ENCODE measurements around the gene TTF1. TPM values are rescaled to one million over a fixed set of nuclear protein-coding genes. Genes with fewer than 3 reads are reported as not detected.

TTF1 gene, protein sequence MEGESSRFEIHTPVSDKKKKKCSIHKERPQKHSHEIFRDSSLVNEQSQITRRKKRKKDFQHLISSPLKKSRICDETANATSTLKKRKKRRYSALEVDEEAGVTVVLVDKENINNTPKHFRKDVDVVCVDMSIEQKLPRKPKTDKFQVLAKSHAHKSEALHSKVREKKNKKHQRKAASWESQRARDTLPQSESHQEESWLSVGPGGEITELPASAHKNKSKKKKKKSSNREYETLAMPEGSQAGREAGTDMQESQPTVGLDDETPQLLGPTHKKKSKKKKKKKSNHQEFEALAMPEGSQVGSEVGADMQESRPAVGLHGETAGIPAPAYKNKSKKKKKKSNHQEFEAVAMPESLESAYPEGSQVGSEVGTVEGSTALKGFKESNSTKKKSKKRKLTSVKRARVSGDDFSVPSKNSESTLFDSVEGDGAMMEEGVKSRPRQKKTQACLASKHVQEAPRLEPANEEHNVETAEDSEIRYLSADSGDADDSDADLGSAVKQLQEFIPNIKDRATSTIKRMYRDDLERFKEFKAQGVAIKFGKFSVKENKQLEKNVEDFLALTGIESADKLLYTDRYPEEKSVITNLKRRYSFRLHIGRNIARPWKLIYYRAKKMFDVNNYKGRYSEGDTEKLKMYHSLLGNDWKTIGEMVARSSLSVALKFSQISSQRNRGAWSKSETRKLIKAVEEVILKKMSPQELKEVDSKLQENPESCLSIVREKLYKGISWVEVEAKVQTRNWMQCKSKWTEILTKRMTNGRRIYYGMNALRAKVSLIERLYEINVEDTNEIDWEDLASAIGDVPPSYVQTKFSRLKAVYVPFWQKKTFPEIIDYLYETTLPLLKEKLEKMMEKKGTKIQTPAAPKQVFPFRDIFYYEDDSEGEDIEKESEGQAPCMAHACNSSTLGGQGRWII
- polyA plus RNA-seq (ENCODE audit: insufficient read length in 4 of 4), result 10 to 100 TPM; 18.0 to 20.9 (median 19.3) TPM

DNA sequence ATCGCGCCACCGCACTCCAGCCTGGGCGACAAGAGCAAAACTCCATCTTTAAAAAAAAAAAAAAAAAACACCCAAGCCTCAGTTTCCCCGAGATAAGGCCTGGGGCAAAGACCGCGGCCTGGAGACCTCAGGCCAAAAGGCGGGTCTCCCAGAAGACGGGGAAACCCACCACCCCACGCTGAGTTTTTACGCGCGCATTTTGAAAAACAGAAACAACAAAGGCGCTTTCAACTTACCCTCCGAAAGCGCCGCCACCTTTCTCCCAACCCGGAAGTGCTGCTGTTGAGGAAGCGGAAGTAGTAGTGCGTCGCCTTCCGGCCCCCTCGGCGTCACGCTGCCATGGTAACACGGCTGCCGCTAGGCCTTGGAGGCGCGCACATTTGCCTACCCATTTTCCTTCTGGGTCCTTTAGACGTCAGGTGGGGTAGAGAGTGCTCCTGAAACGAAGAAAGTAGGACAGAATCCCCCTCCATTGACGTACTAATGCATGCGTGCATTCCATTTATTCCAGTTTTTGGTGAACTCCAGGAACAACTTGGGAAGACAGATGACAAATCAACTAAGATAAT is at the start of gene TTF1:
Gene TTF1 (minus strand): TSS at position 287 of the 569 bp plus-strand sequence. CDS start 4,019 bp downstream, outside the sequence.
- DNase-seq (ENCODE audit: low read depth in 4 of 4, low spot score in 2 of 4), result peak in 3 of 4 donors; percentile 75 to 81 (median 78)

DNA sequence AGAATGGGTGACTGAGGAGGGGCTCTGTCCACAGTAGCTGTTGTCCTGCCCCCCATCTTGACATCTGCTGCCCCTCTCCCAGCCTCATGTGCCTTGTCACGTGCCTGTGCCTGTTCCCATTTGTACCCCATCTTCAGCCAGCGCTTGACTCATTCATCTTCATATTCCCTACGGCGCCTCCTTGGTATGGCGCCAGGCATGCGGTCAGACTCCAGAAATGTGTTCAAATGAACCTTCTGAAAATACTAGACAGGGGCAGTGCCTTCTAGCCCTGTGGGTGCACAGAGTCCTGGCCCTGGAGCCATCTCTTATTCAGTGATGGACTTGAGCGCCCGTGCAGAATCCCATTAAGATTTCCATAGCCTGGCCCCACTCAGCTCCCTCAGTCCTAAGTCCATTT is 49.6 kb upstream of the TTF1 start:
- DNase-seq (ENCODE audit: low read depth in 4 of 4, low spot score in 2 of 4), result no peak

DNA sequence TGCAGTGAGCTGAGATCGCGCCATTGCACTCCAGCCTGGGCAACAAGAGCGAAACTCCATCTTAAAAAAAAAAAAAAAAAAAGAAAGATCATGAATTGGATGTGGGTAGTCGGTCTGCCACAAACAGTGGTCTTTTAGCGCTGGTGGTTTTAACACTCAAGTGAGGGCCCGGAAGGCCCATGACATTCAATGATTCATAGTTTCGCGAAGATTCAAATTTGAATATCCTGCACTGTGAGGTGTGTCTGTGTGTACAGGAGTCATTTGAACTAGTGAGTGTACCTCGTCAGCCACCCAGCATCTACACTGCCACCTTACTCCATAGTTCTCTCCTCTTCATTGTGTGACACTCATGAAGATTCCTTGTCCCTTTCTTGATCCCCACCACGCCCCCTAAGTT is 44.6 kb upstream of the TTF1 start:
- DNase-seq (ENCODE audit: low read depth in 4 of 4, low spot score in 2 of 4), result no peak

DNA sequence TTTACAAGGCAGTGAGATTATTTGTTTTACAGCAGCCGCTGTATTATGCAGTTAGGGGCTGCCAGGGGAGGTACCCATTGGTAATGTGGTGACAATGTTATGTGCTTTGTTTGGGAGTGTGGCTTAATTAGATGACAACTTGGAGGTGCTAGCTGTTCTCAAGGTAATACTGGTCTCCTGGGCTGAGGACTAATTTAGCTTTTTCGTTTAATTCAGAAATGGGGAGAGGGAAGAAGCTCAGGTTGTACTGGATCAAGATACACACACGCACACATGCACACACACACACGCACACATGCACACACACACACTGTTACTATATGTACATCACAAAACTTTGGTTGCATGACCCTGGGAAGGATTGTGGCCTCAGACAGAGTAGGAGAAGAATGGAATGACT is 41.3 kb upstream of the TTF1 start:
- DNase-seq (ENCODE audit: low read depth in 4 of 4, low spot score in 2 of 4), result no peak

DNA sequence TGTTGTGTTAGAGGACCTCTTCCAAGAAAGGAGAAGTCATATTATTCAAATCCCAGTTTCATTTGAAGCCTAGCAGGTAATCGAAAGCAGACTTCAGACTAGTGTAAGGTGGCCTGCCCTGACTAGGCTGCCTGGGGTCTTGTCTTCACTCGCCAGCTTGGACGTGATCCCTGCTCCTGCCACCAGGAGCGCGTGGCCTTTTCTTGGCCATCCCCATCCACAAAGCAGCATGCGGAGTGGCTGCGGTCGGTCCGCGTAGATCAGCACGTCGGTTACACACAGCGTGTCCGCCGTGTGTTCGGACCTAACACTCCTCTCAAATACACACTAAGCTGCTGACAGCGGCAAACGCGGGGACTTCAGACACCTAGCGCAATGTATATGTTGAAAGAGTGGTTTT is 40.7 kb upstream of the TTF1 start:
- no peak for DNase-seq (ENCODE audit: low read depth in 4 of 4, low spot score in 2 of 4)

DNA sequence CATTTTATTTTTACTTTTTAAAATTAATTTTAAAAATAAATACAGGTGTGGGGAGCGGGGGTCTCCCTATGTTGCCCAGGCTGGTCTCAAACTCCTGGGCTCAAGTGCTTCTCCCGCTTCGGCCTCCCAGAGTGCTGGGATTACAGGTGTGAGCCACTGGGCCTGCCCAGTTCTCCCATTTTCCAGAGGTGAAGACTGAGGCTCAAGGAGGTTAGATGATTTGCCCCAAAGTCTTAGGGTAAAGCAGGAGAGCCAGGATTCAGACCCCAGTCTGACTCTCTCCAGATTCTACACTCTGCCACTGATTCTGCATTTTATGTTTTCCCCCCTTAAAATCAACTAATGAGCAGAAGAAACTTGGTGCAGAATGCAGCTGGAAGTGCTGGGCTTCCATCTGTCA is 40.2 kb upstream of the TTF1 start:
- DNase-seq (ENCODE audit: low read depth in 4 of 4, low spot score in 2 of 4), result no peak

DNA sequence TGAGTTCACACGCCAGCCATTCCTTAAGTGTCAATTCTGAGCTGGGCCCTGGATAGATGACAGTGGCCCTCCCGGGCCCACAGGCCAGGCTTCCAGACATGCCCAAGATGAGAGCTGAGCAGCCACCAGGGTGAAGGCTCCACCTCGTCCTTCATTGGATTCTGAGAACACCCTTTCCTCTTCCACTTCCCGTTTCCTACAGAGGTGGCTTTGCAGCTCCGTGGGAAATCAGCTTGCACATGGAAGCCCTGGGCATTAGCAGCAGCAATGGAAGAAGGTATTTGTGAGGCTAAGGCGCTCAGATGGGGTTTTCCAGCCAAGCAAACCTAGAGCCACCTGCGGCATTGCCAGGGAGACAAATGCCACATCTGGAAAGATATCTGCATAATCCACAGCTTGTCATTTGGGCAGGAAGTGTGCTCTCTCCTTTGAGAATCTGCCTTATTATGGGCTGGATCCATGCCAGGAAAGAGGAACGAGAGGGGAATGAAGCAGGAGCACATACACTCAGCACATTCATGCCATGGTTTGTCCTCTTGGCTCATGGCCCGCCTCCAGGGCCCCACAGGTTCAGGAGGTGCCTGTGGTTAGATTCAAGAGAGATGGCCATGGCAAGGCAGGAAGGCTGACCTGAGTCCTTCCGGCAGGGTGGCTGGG is 37.4 kb upstream of the TTF1 start:
- no peak for DNase-seq (ENCODE audit: low read depth in 4 of 4, low spot score in 2 of 4)

DNA sequence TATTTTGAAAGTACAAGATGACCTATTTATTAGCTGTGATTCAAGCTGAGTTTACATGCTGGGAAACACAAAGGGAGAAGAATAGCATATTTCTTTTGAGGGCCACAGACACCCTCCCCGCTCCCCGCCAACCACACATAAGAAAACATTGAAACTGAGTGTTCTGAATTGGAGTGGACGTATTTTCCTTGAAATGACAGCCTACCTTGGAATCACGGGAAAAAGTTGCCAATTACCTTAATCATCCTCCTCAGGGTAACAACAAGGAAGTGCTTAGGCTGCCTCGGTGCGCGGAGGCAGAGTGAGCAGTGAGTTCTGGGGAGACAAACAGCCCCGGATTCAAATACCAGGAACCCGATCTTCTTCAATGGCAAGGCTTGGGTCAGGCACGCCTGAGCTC is 34.8 kb upstream of the TTF1 start:
- DNase-seq (ENCODE audit: low read depth in 4 of 4, low spot score in 2 of 4), result no peak

DNA sequence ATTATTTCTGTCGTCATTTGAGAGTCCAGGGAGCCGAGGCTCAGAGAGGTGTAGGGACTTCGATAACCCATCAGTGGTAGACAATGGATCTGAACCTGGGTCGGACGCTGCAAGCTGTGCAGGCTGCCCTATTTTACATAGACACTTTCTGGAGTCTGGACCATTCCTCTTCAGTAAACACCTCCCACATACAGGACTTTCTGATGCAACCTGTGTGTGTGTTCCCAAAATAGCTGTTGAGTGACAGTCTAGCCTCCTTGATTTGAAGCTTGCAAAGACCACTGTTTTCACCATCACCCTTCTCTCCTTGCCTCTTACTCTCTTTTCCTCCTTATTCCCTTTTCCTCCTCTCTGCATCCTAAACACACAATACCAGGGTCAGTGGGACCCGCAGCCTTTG is 34.1 kb upstream of the TTF1 start:
- no peak for DNase-seq (ENCODE audit: low read depth in 4 of 4, low spot score in 2 of 4)

DNA sequence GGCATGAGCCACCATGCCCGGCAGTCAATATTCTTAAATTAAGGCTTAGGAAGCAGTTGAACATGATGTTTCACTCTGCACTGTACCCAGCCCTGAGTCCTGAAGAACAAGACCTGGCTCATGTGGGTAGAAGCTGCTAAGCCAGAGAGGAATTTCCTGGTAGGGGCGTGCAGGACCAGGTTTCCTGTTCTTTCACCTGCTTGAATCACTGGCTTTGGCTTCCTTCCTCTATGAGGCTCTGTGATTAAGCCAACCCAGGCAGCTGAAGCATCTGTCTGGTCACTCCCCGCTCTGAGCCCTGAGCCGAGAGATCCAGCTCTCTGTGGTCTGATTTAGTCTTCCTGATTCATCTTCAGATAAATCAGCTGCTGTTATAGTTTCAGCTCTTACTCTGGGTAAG is 32.5 kb upstream of the TTF1 start:
- DNase-seq (ENCODE audit: low read depth in 4 of 4, low spot score in 2 of 4), result no peak

DNA sequence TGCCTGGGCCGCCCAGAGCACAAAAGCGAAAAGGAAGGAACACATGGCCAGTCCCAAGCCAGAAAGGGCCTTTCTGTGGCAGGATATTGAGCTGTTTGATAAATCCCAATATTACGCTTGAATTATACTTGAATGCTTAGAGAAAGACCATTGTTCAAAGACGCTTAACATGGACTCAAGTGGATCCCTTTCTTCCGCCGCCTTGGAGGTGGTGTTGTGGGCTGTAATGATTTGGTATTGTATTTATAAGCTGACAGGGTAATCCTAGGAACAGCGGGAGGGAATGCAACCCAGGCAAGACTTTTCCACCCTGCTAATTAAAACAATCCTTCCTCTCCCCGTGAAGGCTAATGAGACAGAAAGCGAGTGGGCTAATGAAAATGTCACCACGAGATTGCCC is 28.2 kb upstream of the TTF1 start:
- DNase-seq (ENCODE audit: low read depth in 4 of 4, low spot score in 2 of 4), result no peak

DNA sequence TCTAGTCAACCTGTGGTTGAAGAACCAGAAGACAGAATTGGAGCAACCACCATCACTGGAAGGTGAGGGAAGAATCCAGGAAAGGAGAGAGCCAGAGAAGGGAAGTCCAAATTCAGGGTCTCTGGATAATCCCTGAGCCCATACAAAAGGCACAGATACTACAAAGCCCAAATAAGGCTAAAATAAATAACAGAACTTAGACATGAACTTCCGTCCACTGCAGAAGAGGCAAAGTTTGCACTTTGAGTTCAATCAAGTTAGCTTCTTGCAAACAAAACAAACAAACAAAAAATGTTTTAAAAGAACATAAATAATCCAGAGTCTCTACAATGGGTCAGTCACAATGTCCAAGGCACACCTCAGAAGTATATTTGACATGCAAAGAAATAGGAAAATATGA is 24.4 kb upstream of the TTF1 start:
- DNase-seq (ENCODE audit: low read depth in 4 of 4, low spot score in 2 of 4), result no peak

DNA sequence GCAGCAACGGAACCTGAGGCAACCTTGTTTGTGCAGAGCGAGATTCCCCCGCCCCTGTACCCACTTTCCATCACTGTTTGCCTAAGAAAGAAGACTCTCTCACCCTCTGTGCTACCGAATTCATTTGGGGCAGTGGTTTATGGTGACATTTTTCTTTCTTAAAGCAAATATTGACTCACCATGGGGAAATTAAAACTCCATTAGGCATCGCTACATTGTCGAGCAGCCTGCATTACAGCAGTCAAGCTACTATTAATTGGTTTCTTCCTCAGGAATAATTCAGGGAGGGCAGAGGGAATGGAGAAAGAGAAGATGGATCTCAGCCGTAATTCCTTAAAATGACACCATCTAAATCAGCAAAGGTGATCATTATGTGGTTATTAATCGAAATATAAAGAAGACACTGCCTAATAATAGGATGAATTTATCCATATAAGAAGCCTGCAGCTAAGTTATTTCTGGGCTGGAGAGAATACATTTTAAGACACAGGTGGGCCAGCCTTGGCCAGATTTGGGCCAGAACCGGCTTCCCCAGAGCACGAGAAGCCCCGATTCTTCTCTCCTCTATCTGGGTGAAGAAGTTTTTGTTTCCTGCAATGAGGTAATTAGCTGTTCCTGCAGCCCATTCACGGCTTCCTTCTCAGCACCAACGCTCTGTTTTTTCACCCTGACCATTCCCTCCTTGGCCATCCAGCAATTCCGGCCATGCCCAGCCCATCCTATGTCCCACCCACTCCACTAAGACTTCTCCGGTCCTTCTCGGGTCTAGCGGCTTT is 20.2 kb upstream of the TTF1 start:
- DNase-seq (ENCODE audit: low read depth in 4 of 4, low spot score in 2 of 4), result no peak

DNA sequence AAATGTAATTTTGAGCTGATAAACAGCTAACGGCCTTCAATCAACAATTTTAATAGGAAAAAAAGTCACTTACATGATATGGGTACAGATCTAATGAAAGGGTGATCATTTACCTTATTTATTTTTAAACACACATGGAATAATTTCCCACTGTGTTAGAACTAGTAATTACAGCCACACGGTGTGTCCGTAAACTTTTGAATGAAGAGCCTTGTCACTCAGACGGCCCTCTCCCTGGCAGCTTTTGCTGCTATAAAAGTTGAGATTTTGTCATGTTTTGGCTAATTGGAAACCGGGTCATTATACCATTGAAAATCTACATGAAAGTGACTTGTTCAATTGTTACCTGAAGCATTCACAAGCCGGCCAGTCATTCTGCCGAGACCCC is 19.0 kb upstream of the TTF1 start:
- DNase-seq (ENCODE audit: low read depth in 4 of 4, low spot score in 2 of 4), result no peak

DNA sequence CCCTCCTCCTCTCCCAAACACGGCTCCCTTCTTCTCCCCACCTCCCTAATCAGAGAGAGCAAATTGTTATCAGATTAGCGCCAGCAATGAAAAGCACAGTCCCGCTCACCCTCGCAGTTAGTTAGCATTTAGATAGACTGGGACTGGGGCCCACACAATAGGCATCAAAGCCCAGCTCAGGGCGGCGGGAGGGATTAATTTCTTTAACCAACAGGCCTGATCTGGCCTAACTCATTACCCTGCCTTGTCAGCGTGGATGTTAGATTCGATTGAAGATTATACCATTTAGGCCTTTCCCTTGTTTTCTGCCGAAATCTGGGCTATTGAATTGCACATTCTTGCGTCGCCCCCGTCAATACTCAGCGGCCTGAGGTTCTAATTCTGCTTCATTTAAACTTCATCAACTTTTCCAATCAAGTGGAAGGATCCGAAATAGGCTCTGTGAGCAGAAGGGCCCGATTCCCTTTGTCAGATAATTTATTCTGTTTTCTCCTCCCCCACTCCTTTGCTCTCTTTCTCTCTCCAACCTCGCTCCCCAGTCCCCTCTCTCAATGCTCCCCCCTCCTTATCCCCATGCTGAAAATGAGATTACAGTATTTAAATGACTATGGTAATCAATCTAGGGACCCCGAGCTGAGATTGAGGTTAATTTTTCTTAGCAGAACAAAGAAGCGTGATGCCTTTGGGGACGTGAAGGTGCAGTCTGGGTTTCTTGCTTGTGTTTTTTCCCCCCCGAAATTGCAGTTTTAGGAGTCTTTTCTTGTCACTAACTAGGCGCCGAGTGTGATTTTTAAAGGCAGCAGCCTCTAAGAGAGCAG is 18.4 kb upstream of the TTF1 start:
- no peak for DNase-seq (ENCODE audit: low read depth in 4 of 4, low spot score in 2 of 4)

DNA sequence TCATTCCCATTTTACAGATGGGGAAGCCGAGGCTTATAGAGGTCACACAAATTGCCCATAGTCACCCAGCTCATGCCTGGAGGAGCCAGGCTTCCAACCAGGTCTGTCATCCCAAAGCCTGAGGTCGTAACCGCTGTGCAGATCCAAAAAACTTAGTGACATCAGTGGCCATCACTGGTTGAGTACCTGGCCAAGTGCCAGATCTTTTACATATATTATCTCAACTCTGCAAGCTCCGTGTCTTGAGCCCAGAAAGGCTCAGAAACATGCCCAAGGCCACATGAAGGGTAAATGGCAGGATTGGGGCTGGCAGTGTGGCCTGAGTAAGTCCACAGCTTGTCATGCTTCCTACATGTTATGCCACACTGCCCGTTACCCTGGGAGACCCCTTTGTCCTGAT is 16.9 kb upstream of the TTF1 start:
- DNase-seq (ENCODE audit: low read depth in 4 of 4, low spot score in 2 of 4), result no peak

DNA sequence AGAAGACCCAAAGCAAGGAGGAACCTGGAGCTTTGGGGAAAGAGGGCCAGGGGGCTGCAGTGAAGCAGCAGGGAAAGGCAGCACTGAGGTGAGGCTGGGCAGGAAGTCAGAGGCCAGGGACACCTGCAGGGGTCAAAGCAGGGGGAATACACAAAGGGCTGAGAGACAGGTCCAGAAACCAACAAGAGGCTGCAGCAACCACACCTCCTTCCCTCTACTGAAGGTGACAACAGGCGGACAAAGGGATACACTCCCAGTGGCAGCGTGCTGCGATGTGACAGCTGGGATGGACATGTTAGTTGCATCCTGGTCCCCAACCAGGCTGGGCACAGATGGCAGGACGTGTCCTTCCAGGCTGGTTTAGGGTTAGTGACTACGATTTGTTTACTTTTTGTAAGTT is 15.9 kb upstream of the TTF1 start:
- no peak for DNase-seq (ENCODE audit: low read depth in 4 of 4, low spot score in 2 of 4)

DNA sequence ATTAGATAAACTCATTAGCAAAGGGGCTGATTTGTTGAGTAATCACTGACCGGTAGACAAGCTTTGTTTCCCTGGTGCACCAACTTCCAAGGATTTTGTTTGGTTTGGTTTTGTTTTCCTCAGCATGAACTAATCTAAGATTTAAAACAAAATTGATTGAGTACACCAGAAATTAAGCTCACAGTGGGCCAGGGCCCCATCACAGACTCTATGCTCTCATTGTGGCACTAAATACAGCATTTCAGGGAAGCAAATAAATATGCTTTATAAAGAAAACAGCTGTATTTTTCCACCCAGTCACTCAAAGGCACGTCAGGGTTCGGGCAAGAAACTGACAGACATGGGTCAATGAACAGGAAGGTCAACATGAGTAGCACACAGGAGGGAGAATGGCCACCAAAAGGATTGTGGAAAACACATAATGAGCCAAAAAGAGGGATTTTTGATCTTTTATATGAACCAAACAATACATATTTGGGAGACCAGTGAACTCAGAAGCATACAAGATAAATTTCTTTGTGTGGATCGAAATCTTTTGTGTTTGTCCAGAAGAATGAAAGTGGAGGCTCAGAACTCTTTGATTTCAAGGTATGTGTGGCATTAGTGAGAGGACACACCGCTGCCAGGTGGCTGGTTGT is 12.2 kb upstream of the TTF1 start:
- DNase-seq (ENCODE audit: low read depth in 4 of 4, low spot score in 2 of 4), result no peak

DNA sequence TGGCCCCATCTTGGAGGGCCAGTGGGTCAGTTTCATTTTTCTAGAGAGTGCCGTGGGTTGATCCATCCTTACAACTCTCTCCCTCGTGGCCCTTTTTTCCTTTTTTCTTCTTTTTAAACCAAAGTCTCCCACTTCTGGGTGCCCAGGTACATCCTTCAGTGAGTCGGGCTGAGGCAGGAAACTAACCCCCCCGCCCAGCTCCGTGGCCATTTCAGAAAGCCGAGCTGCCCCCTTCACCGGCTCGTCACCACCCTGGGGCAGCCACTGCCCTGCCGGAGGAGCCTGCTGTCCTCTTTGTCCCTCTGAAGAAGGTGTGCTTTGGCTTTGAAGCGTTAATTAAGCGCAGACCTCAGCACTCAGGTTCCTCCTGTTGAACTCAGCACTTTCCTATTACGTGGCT is 8.5 kb upstream of the TTF1 start:
- no peak for DNase-seq (ENCODE audit: low read depth in 4 of 4, low spot score in 2 of 4)

Measured in left renal cortex interstitium (tissue), 4 donors.